ENCODE results near the gene RUVBL1. TPM values are rescaled to one million over a fixed set of nuclear protein-coding genes. Genes with fewer than 3 reads are reported as not detected.
A peak's percentile ranks its signal among the peaks of the same experiment; 100 is the strongest.

The RUVBL1 gene
- total and polyA plus RNA-seq, 7 experiments from 2014 or later: 16.8 to 73.7 (median 24.2) TPM

- Mint-ChIP-seq H3K36me3 (peaks cover 37 to 61% (median 47%) of the 10 kb centered on the region in 5 donors), H3K4me3 (no peak overlapping the region), H3K27ac (no peak overlapping the region), H3K9me3 (no peaks in the 10 kb centered on the region), H3K27me3 (no peaks in the 10 kb centered on the region), H3K4me1 (peaks cover 0 to 16% (median 10%) of the 10 kb centered on the region in 7 donors)
- H3K27ac ChIP-seq (ENCODE audit: low read depth, low read length): no peak overlapping the region
- H3K9me3 ChIP-seq (ENCODE audit: control insufficient read depth in 2 of 3, low read length in 3 of 3): no peaks in the 10 kb centered on the region
- H3K4me3 ChIP-seq (ENCODE audit: low read length): no peak overlapping the region
- H3K27me3 ChIP-seq (ENCODE audit: control insufficient read depth in 2 of 2, insufficient read depth in 2 of 2, low read length in 2 of 2): no peaks in the 10 kb centered on the region
- H3K36me3 ChIP-seq (ENCODE audit: control insufficient read depth in 2 of 3, insufficient read depth in 3 of 3, low read length in 3 of 3): peaks cover 42 to 100% (median 61%) of the 10 kb centered on the region in 3 experiments
- H3K4me1 ChIP-seq (ENCODE audit: control insufficient read depth in 2 of 2, insufficient read depth in 2 of 2, low read length in 2 of 2): no peaks in the 10 kb centered on the region
- DNase-seq: no peak
- ATAC-seq: no peak
- intact Hi-C loops (cut with micrococcal nuclease): no loop called here
- POLR2A ChIA-PET: interaction anchor here (0.8 to 1.3 kb wide), 2 partner anchors 10 to 14 kb away, joined by 3 to 4 read pairs; partner anchors contain the start of gene SEC61A1
- CTCF ChIA-PET: interaction anchor here (1.4 kb wide), 1 partner anchor 57 kb away, joined by 3 read pairs; the partner anchor contains the start of gene RUVBL1
Observed at GRCh38 chr3:128066114-128066513, 57.5 kb downstream of the RUVBL1 start.

GRCh38 chr3:128064962-128065361 lies 58.6 kb downstream of the RUVBL1 start:
- no peak overlapping the region for H3K4me3 Mint-ChIP-seq
- no peak overlapping the region for H3K27ac Mint-ChIP-seq
- no peaks in the 10 kb centered on the region for H3K9me3 Mint-ChIP-seq
- POLR2A ChIA-PET: no interaction called here
- peaks cover 42 to 66% (median 52%) of the 10 kb centered on the region in 5 donors for H3K36me3 Mint-ChIP-seq
- no peaks in the 10 kb centered on the region for H3K27me3 ChIP-seq (ENCODE audit: control insufficient read depth in 2 of 2, insufficient read depth in 2 of 2, low read length in 2 of 2)
- peaks cover 40 to 100% (median 65%) of the 10 kb centered on the region in 3 experiments for H3K36me3 ChIP-seq (ENCODE audit: control insufficient read depth in 2 of 3, insufficient read depth in 3 of 3, low read length in 3 of 3)
- CTCF ChIA-PET: no interaction called here
- peaks cover 0 to 16% (median 12%) of the 10 kb centered on the region in 7 donors for H3K4me1 Mint-ChIP-seq
- no peaks in the 10 kb centered on the region for H3K27me3 Mint-ChIP-seq
- ATAC-seq: no peak
- H3K9me3 ChIP-seq (ENCODE audit: control insufficient read depth in 2 of 3, low read length in 3 of 3): no peaks in the 10 kb centered on the region
- no peak overlapping the region for H3K27ac ChIP-seq (ENCODE audit: low read depth, low read length)
- DNase-seq: no peak
- H3K4me3 ChIP-seq (ENCODE audit: low read length): no peak overlapping the region
- no peaks in the 10 kb centered on the region for H3K4me1 ChIP-seq (ENCODE audit: control insufficient read depth in 2 of 2, insufficient read depth in 2 of 2, low read length in 2 of 2)
- intact Hi-C loops (cut with micrococcal nuclease): no loop called here

GRCh38 chr3:128063865-128064264 lies 59.7 kb downstream of the RUVBL1 start:
- H3K4me3 ChIP-seq (ENCODE audit: low read length): no peak overlapping the region
- H3K4me1 ChIP-seq (ENCODE audit: control insufficient read depth in 2 of 2, insufficient read depth in 2 of 2, low read length in 2 of 2): no peaks in the 10 kb centered on the region
- no peak for ATAC-seq
- Mint-ChIP-seq H3K9me3 (no peaks in the 10 kb centered on the region), H3K4me1 (peaks cover 0 to 17% (median 12%) of the 10 kb centered on the region in 7 donors), H3K4me3 (no peak overlapping the region), H3K36me3 (peaks cover 46 to 76% (median 53%) of the 10 kb centered on the region in 5 donors), H3K27ac (peak overlapping the region in 1 of 9 donors; percentile 20), H3K27me3 (no peaks in the 10 kb centered on the region)
- no peaks in the 10 kb centered on the region for H3K9me3 ChIP-seq (ENCODE audit: control insufficient read depth in 2 of 3, low read length in 3 of 3)
- intact Hi-C loops (cut with micrococcal nuclease): no loop called here
- ChIA-PET POLR2A (interaction anchor here (0.9 kb wide), 1 partner anchor 8 kb away, joined by 3 read pairs; no protein-coding TSS in a partner anchor), CTCF (no interaction called here)
- H3K27me3 ChIP-seq (ENCODE audit: control insufficient read depth in 2 of 2, insufficient read depth in 2 of 2, low read length in 2 of 2): no peaks in the 10 kb centered on the region
- peaks cover 47 to 99% (median 63%) of the 10 kb centered on the region in 3 experiments for H3K36me3 ChIP-seq (ENCODE audit: control insufficient read depth in 2 of 3, insufficient read depth in 3 of 3, low read length in 3 of 3)
- no peak for DNase-seq
- H3K27ac ChIP-seq (ENCODE audit: low read depth, low read length): no peak overlapping the region

GRCh38 chr3:128062033-128062745 lies 61.4 kb downstream of the RUVBL1 start:
- Histone ChIP-seq H3K27me3 (ENCODE audit: control insufficient read depth in 2 of 2, insufficient read depth in 2 of 2, low read length in 2 of 2) (no peaks in the 10 kb centered on the region), H3K4me1 (ENCODE audit: control insufficient read depth in 2 of 2, insufficient read depth in 2 of 2, low read length in 2 of 2) (no peaks in the 10 kb centered on the region), H3K9me3 (ENCODE audit: control insufficient read depth in 2 of 3, low read length in 3 of 3) (no peaks in the 10 kb centered on the region), H3K36me3 (ENCODE audit: control insufficient read depth in 2 of 3, insufficient read depth in 3 of 3, low read length in 3 of 3) (peaks cover 37 to 95% (median 51%) of the 10 kb centered on the region in 3 experiments), H3K4me3 (ENCODE audit: low read length) (no peak overlapping the region), H3K27ac (ENCODE audit: low read depth, low read length) (no peak overlapping the region)
- peaks cover 0 to 15% (median 11%) of the 10 kb centered on the region in 7 donors for H3K4me1 Mint-ChIP-seq
- H3K27me3 Mint-ChIP-seq: no peaks in the 10 kb centered on the region
- DNase-seq: no peak
- no peak for ATAC-seq
- CTCF ChIA-PET: no interaction called here
- H3K36me3 Mint-ChIP-seq: peaks cover 38 to 62% (median 44%) of the 10 kb centered on the region in 5 donors
- no peak overlapping the region for H3K4me3 Mint-ChIP-seq
- POLR2A ChIA-PET: no interaction called here
- H3K9me3 Mint-ChIP-seq: no peaks in the 10 kb centered on the region
- intact Hi-C loops (cut with micrococcal nuclease): no loop called here
- peak overlapping the region in 4 of 9 donors; percentile 16 to 68 (median 32) for H3K27ac Mint-ChIP-seq

GRCh38 chr3:128060473-128061381 lies 62.9 kb downstream of the RUVBL1 start:
- no peak for ATAC-seq

GRCh38 chr3:128056258-128056657 lies 67.4 kb downstream of the RUVBL1 start:
- peaks cover 13 to 68% (median 16%) of the 10 kb centered on the region in 3 experiments for H3K36me3 ChIP-seq (ENCODE audit: control insufficient read depth in 2 of 3, insufficient read depth in 3 of 3, low read length in 3 of 3)
- Mint-ChIP-seq H3K27me3 (peaks cover 0 to under 1% (median 0%) of the 10 kb centered on the region in 5 donors), H3K4me1 (peaks cover 38 to 41% (median 39%) of the 10 kb centered on the region in 7 donors), H3K27ac (peak overlapping the region in 1 of 9 donors; percentile 43), H3K9me3 (no peaks in the 10 kb centered on the region), H3K36me3 (peaks cover 13 to 44% (median 28%) of the 10 kb centered on the region in 5 donors), H3K4me3 (no peak overlapping the region)
- no peak overlapping the region for H3K4me3 ChIP-seq (ENCODE audit: low read length)
- POLR2A ChIA-PET: interaction anchor here (0.9 to 1.2 kb wide), 3 partner anchors 9 to 23 kb away, joined by 3 to 5 read pairs (median 4); no protein-coding TSS in a partner anchor
- ATAC-seq (no peak), DNase-seq (no peak)
- H3K9me3 ChIP-seq (ENCODE audit: control insufficient read depth in 2 of 3, low read length in 3 of 3): no peaks in the 10 kb centered on the region
- peaks cover 28 to 33% of the 10 kb centered on the region in 2 donors for H3K4me1 ChIP-seq (ENCODE audit: control insufficient read depth in 2 of 2, insufficient read depth in 2 of 2, low read length in 2 of 2)
- no peak overlapping the region for H3K27ac ChIP-seq (ENCODE audit: low read depth, low read length)
- no peaks in the 10 kb centered on the region for H3K27me3 ChIP-seq (ENCODE audit: control insufficient read depth in 2 of 2, insufficient read depth in 2 of 2, low read length in 2 of 2)
- intact Hi-C loops (cut with micrococcal nuclease): loop anchor here (10.0 kb wide), 3 partner anchors 739 to 1351 kb away; partner anchors contain the start of genes CHCHD6 (in 1 of the 2) and CNBP (in 1 of the 2)
- CTCF ChIA-PET: interaction anchor here (0.8 to 2.0 kb wide), 3 partner anchors 10 to 1260 kb away, joined by 3 to 5 read pairs (median 3); a partner anchor contains a TSS

More at GRCh38 chr3:128060473-128061381, 62.9 kb downstream of the RUVBL1 start:
- Histone ChIP-seq H3K27me3 (ENCODE audit: control insufficient read depth in 2 of 2, insufficient read depth in 2 of 2, low read length in 2 of 2) (no peaks in the 10 kb centered on the region), H3K4me1 (ENCODE audit: control insufficient read depth in 2 of 2, insufficient read depth in 2 of 2, low read length in 2 of 2) (peaks cover 0 to under 1% of the 10 kb centered on the region in 2 donors), H3K9me3 (ENCODE audit: control insufficient read depth in 2 of 3, low read length in 3 of 3) (no peaks in the 10 kb centered on the region), H3K36me3 (ENCODE audit: control insufficient read depth in 2 of 3, insufficient read depth in 3 of 3, low read length in 3 of 3) (peaks cover 32 to 92% (median 38%) of the 10 kb centered on the region in 3 experiments), H3K4me3 (ENCODE audit: low read length) (no peak overlapping the region), H3K27ac (ENCODE audit: low read depth, low read length) (no peak overlapping the region)
- no peak for DNase-seq
- CTCF ChIA-PET: no interaction called here
- H3K36me3 Mint-ChIP-seq: peaks cover 38 to 55% (median 42%) of the 10 kb centered on the region in 5 donors
- POLR2A ChIA-PET: interaction anchor here (0.7 kb wide), 1 partner anchor 69 kb away, joined by 3 read pairs; no protein-coding TSS in a partner anchor
- intact Hi-C loops (cut with micrococcal nuclease): no loop called here
- H3K9me3 Mint-ChIP-seq: no peaks in the 10 kb centered on the region
- H3K4me1 Mint-ChIP-seq: peaks cover 3 to 16% (median 13%) of the 10 kb centered on the region in 7 donors
- H3K4me3 Mint-ChIP-seq: no peak overlapping the region
- no peaks in the 10 kb centered on the region for H3K27me3 Mint-ChIP-seq
- peak overlapping the region in 2 of 9 donors; percentile 32 to 49 for H3K27ac Mint-ChIP-seq

Data from naive thymus-derived CD4-positive, alpha-beta T cell (primary cell).